Suppressor macrophage treated with lipopolysaccharide for 4 hours (primary cell): ENCODE results near the gene MUSTN1.

Experiments used
- DNase-seq: peaks from one replicate; pipeline ENCODE4 v3.0.0-alpha.2; 2020

Gene MUSTN1

GRCh38 chr3:52783211-52783555, 51.6 kb downstream of the MUSTN1 start:
- no peak for DNase-seq
